NCI-H2029 treated with DMSO at 0.1 percent for 48 hours (cell line): ENCODE results near the gene INMT.
"Not testable (repeated sequence)": the region's sequence is repeated elsewhere in the genome, so short reads cannot be mapped to it uniquely, and the experiment has no call there.

Source experiments
- DNase-seq: peaks from one replicate; lab custom pipeline; 2025; lab: John Stamatoyannopoulos, UW

The INMT gene

GRCh38 chr7:30751696-30752273 lies at the start of gene INMT:
INMT (plus strand) TSS chr7:30752135; CDS start chr7:30752151, 16 bp downstream.
- no peak for DNase-seq

GRCh38 chr7:30702200-30702599 lies 49.7 kb upstream of the INMT start:
- no peak for DNase-seq

GRCh38 chr7:30703756-30704155 lies 48.2 kb upstream of the INMT start:
- DNase-seq = no peak

GRCh38 chr7:30705008-30705407 lies 46.9 kb upstream of the INMT start:
- no peak for DNase-seq

GRCh38 chr7:30705596-30705995 lies 46.3 kb upstream of the INMT start:
- no peak for DNase-seq

- DNase-seq = no peak
Observed at GRCh38 chr7:30706316-30706715, 45.6 kb upstream of the INMT start.

GRCh38 chr7:30706908-30707307 lies 45.0 kb upstream of the INMT start:
- no peak for DNase-seq

- DNase-seq = no peak
Observed at GRCh38 chr7:30707391-30708357, 44.3 kb upstream of the INMT start.

- no peak for DNase-seq
Observed at GRCh38 chr7:30708412-30708811, 43.5 kb upstream of the INMT start.

- no peak for DNase-seq
Observed at GRCh38 chr7:30708983-30709382, 43.0 kb upstream of the INMT start.

GRCh38 chr7:30709549-30709948 lies 42.4 kb upstream of the INMT start:
- DNase-seq = no peak

GRCh38 chr7:30710669-30711068 lies 41.3 kb upstream of the INMT start:
- no peak for DNase-seq

- no peak for DNase-seq
Observed at GRCh38 chr7:30713392-30713791, 38.5 kb upstream of the INMT start.

GRCh38 chr7:30714129-30714528 lies 37.8 kb upstream of the INMT start:
- no peak for DNase-seq

GRCh38 chr7:30717181-30717580 lies 34.8 kb upstream of the INMT start:
- no peak for DNase-seq

- DNase-seq = not testable (repeated sequence)
Observed at GRCh38 chr7:30719434-30719833, 32.5 kb upstream of the INMT start.

GRCh38 chr7:30721211-30721610 lies 30.7 kb upstream of the INMT start:
- no peak for DNase-seq

GRCh38 chr7:30722187-30722586 lies 29.7 kb upstream of the INMT start:
- no peak for DNase-seq

GRCh38 chr7:30722671-30723070 lies 29.3 kb upstream of the INMT start:
- DNase-seq = no peak

- no peak for DNase-seq
Observed at GRCh38 chr7:30723776-30724175, 28.2 kb upstream of the INMT start.

- no peak for DNase-seq
Observed at GRCh38 chr7:30726296-30727006, 25.5 kb upstream of the INMT start.

GRCh38 chr7:30727061-30727945 lies 24.6 kb upstream of the INMT start:
- no peak for DNase-seq
